BLaER1 (cell line): ENCODE measurements around the gene IARS1.

ENCODE experiments used
- H3K27ac ChIP-seq: shearing (Covaris generic); formaldehyde crosslinking; 2 replicates; pipeline ENCODE4 v1.8.1; 2022
- H3K27me3 ChIP-seq: shearing (Covaris generic); formaldehyde crosslinking; 2 replicates; pipeline ENCODE4 v1.8.1; 2022
- H3K36me3 ChIP-seq: shearing (Covaris generic); formaldehyde crosslinking; 2 replicates; pipeline ENCODE4 v1.8.1; 2022
- H3K4me1 ChIP-seq: shearing (Covaris generic); formaldehyde crosslinking; 2 replicates; pipeline ENCODE4 v1.8.1; 2022
- H3K4me2 ChIP-seq: shearing (Covaris generic); formaldehyde crosslinking; 2 replicates; pipeline ENCODE4 v1.8.1; 2022
- H3K4me3 ChIP-seq: shearing (Covaris generic); formaldehyde crosslinking; 2 replicates; pipeline ENCODE4 v1.8.1; 2022
- H3K9ac ChIP-seq: shearing (Covaris generic); formaldehyde crosslinking; 2 replicates; pipeline ENCODE4 v1.8.1; 2022
- H3K9me3 ChIP-seq: shearing (Covaris generic); formaldehyde crosslinking; 2 replicates; pipeline ENCODE4 v1.8.1; 2022
- H4K20me1 ChIP-seq: shearing (Covaris generic); formaldehyde crosslinking; 2 replicates; pipeline ENCODE4 v1.8.1; 2022
- Cebpa-rat ChIP-seq: shearing (Covaris generic); IDR thresholded peaks from 2 replicates; pipeline ENCODE4 v1.8.1; 2022

IARS1 gene

GRCh38 chr9:92253656-92254055 lies 39.8 kb downstream of the IARS1 start:
- Histone ChIP-seq H3K9me3 (no peaks in the 10 kb centered on the region), H3K36me3 (peaks cover 99% of the 10 kb centered on the region), H3K4me3 (no peak overlapping the region), H4K20me1 (peaks cover 77% of the 10 kb centered on the region), H3K4me2 (no peak overlapping the region), H3K27me3 (no peaks in the 10 kb centered on the region), H3K27ac (no peak overlapping the region), H3K4me1 (no peaks in the 10 kb centered on the region), H3K9ac (no peak overlapping the region)
- TF ChIP-seq Cebpa-rat, result no peak

GRCh38 chr9:92247981-92248380 lies 45.5 kb downstream of the IARS1 start:
- no peaks in the 10 kb centered on the region for H3K9me3 ChIP-seq
- no peak overlapping the region for H3K27ac ChIP-seq
- H3K36me3 ChIP-seq, result peaks cover 98% of the 10 kb centered on the region

GRCh38 chr9:92247296-92247695 lies 46.2 kb downstream of the IARS1 start:
- H3K9me3 ChIP-seq, result no peaks in the 10 kb centered on the region
- TF ChIP-seq Cebpa-rat, result no peak
- H3K27ac ChIP-seq, result no peak overlapping the region
- no peaks in the 10 kb centered on the region for H3K27me3 ChIP-seq
- peaks cover 98% of the 10 kb centered on the region for H3K36me3 ChIP-seq
- no peak overlapping the region for H3K9ac ChIP-seq
- no peak overlapping the region for H3K4me2 ChIP-seq
- peaks cover 62% of the 10 kb centered on the region; the same call in 1 of the 2 replicates for H4K20me1 ChIP-seq
- no peaks in the 10 kb centered on the region for H3K4me1 ChIP-seq
- H3K4me3 ChIP-seq, result no peak overlapping the region

More at GRCh38 chr9:92247981-92248380, 45.5 kb downstream of the IARS1 start:
- no peak for TF ChIP-seq Cebpa-rat
- Histone ChIP-seq H3K4me2 (no peak overlapping the region), H4K20me1 (peaks cover 62% of the 10 kb centered on the region; the same call in 1 of the 2 replicates), H3K4me3 (no peak overlapping the region), H3K27me3 (no peaks in the 10 kb centered on the region), H3K4me1 (no peaks in the 10 kb centered on the region), H3K9ac (no peak overlapping the region)

- Histone ChIP-seq H3K4me3 (no peak overlapping the region), H3K27ac (no peak overlapping the region), H3K36me3 (peaks cover 98% of the 10 kb centered on the region), H3K4me1 (no peaks in the 10 kb centered on the region), H3K9ac (no peak overlapping the region), H3K27me3 (no peaks in the 10 kb centered on the region), H3K4me2 (no peak overlapping the region), H3K9me3 (no peaks in the 10 kb centered on the region), H4K20me1 (peaks cover 42% of the 10 kb centered on the region; the same call in 1 of the 2 replicates)
- TF ChIP-seq Cebpa-rat, result no peak
Observed at GRCh38 chr9:92245005-92245797, 48.3 kb downstream of the IARS1 start.
